GM12878 (cell line): ENCODE measurements around the gene CMA1. TPM values are rescaled to one million over a fixed set of nuclear protein-coding genes. Genes with fewer than 3 reads are reported as not detected.

Experiments used
- ATAC-seq: fragments of 200-7000 bp; cut with Tn5 transposase; 3 replicates; pipeline ENCODE4 v1.9.1; 2020; ENCODE audit warnings: mild to moderate bottlenecking, moderate library complexity
- BruUV-seq: library from RNA; stranded (reverse); fragments of 400-500 nt; replicated peaks from 2 replicates; lab custom pipeline; 2021; lab: Mats Ljungman, UMichigan
- CTCF ChIA-PET: fragments of 300-600 bp; sonication (Branson Sonifier 250); formaldehyde crosslinking; extraction: SDS; loops from one replicate; lab custom pipeline; 2021; ENCODE audit warnings: inconsistent platforms; lab: Yijun Ruan, JAX
- POLR2A ChIA-PET: fragments of 350-600 bp; formaldehyde crosslinking; extraction: SDS; loops from one replicate; lab custom pipeline; 2021; ENCODE audit warnings: inconsistent platforms; lab: Charles Lee
- RAD21 ChIA-PET: fragments of 300-600 bp; sonication (Branson Sonifier 250); formaldehyde crosslinking; loops from one replicate; lab custom pipeline; 2023; ENCODE audit warnings: antibody characterized with exemption; ENCODE audit not compliant: unreplicated experiment; lab: Charles Lee
- SMC1A ChIA-PET: fragments of 300-600 bp; sonication (Branson Sonifier 250); formaldehyde crosslinking; loops from one replicate; lab custom pipeline; 2023; ENCODE audit not compliant: unreplicated experiment, uncharacterized antibody; lab: Charles Lee
- DNase-seq: peaks from one replicate; pipeline ENCODE4 v3.0.0-alpha.2; 2011; ENCODE audit warnings: low read depth, low spot score
- FAIRE-seq: peaks from 3 replicates; lab custom pipeline; 2011; peaks lifted over from hg19 to GRCh38; lab: Jason Lieb, UNC
- H2AFZ ChIP-seq: 2 replicates; pipeline ENCODE4 v1.6.0; 2011; ENCODE audit warnings: low read depth, low read length, control low read depth; ENCODE audit not compliant: control insufficient read depth
- H3K27ac ChIP-seq: 2 replicates; pipeline ENCODE4 v1.5.1; 2011; ENCODE audit warnings: control low read depth; ENCODE audit not compliant: control insufficient read depth, insufficient read depth
- H3K27me3 ChIP-seq, 2 experiments: replicated peaks in 1 of 2; 2 replicates each; pipeline versions ENCODE4 v1.6.0 to v1.6.1; 2011; ENCODE audit warnings: low read length in 1 of 2; ENCODE audit not compliant: control insufficient read depth in 2 of 2, insufficient read depth in 2 of 2
- H3K36me3 ChIP-seq, 2 experiments: 2 replicates each; pipeline ENCODE4 v1.5.1; 2011; ENCODE audit warnings: low read length in 1 of 2; ENCODE audit not compliant: control insufficient read depth in 2 of 2, insufficient read depth in 2 of 2
- H3K4me1 ChIP-seq: 2 replicates; pipeline ENCODE4 v1.6.1; 2011; ENCODE audit warnings: mild to moderate bottlenecking, low read length, moderate library complexity, mixed read lengths; ENCODE audit not compliant: control insufficient read depth, insufficient read depth
- H3K4me2 ChIP-seq: 2 replicates; pipeline ENCODE4 v1.6.0; 2011; ENCODE audit warnings: control low read depth; ENCODE audit not compliant: control insufficient read depth, insufficient read depth
- H3K4me3 ChIP-seq: fragments of 200-600 bp; sonication (generic); 2 replicates; pipeline ENCODE4 v1.5.1; 2016
- H3K79me2 ChIP-seq: 2 replicates; pipeline ENCODE4 v1.6.0; 2011; ENCODE audit warnings: low read length; ENCODE audit not compliant: control insufficient read depth, insufficient read depth
- H3K9ac ChIP-seq: 2 replicates; pipeline ENCODE4 v1.8.0; 2011; ENCODE audit warnings: low read length, control low read depth, mixed read lengths; ENCODE audit not compliant: control insufficient read depth, insufficient read depth
- H3K9me3 ChIP-seq: replicated peaks from 3 replicates; pipeline ENCODE4 v1.5.1; 2011; ENCODE audit warnings: mild to moderate bottlenecking, low read length; ENCODE audit not compliant: control insufficient read depth, insufficient read depth
- H4K20me1 ChIP-seq: 2 replicates; pipeline ENCODE4 v1.6.0; 2011; ENCODE audit not compliant: control insufficient read depth, insufficient read depth
- BRCA1 ChIP-seq: IDR thresholded peaks from 2 replicates; pipeline ENCODE4 v1.6.1; 2011; ENCODE audit warnings: low read depth, low read length, improper control_type of control experiment
- MTA3 ChIP-seq: IDR thresholded peaks from 2 replicates; pipeline ENCODE4 v1.6.1; 2012; ENCODE audit warnings: low read length, inconsistent platforms, borderline replicate concordance
- NFXL1 ChIP-seq: fragments of 450-650 bp; IDR thresholded peaks from 2 replicates; pipeline ENCODE4 v1.6.1; 2017; ENCODE audit warnings: antibody characterized with exemption, mild to moderate bottlenecking, borderline replicate concordance
- PAX5 ChIP-seq: IDR thresholded peaks from 2 replicates; pipeline ENCODE4 v1.6.1; 2011; ENCODE audit warnings: low read depth, low read length, borderline replicate concordance
- SIN3A ChIP-seq: IDR thresholded peaks from 2 replicates; pipeline ENCODE4 v1.6.1; 2012; ENCODE audit warnings: low read depth, low read length, improper control_type of control experiment
- SMC3 ChIP-seq: IDR thresholded peaks from 2 replicates; pipeline ENCODE4 v1.6.1; 2011; ENCODE audit warnings: low read length, improper control_type of control experiment, borderline replicate concordance
- SRF ChIP-seq, 2 experiments: IDR thresholded peaks; 2 replicates each; pipeline ENCODE4 v1.6.1; 2011; ENCODE audit warnings: low read depth in 2 of 2, low read length in 2 of 2, mild to moderate bottlenecking in 1 of 2, moderate library complexity in 1 of 2
- TBL1XR1 ChIP-seq: IDR thresholded peaks from 2 replicates; pipeline ENCODE4 v1.6.1; 2012; ENCODE audit warnings: low read depth, low read length, improper control_type of control experiment
- WGBS: methylation state at CpG from one replicate; pipeline ENCODE4 v1.1.6; 2016; ENCODE audit warnings: low lambda C conversion rate; ENCODE audit not compliant: insufficient replicate concordance, insufficient coverage; ENCODE audit errors: missing lambda C conversion rate; 5-methylcytosine and 5-hydroxymethylcytosine counted together
- in situ Hi-C: fragments of 300-500 bp; cut with MboI; formaldehyde crosslinking; loops from 9 replicates; pipeline ENCODE4 v1.14.3; 2018; ENCODE audit warnings: mixed read lengths
- intact Hi-C: fragments of 100-400 bp; cut with micrococcal nuclease; formaldehyde crosslinking; loops from one replicate; pipeline ENCODE4 v1.14.2; 2022; ENCODE audit not compliant: unreplicated experiment
- polyA plus RNA-seq, 11 experiments: library from polyadenylated mRNA; depleted of rRNA in 4 of 11; unstranded in 6 of 11; stranded (reverse) in 5 of 11; fragments of >200 nt; fragmentation: Nextera tagmentation in 4 of 11; fragmentation: Illumina TruSeq in 1 of 11; extraction: Ambion mirVana in 4 of 11; extraction: Trizol in 1 of 11; gene quantifications; 1 replicate in 1 of 11; 2 replicates in 10 of 11; pipeline versions ENCODE4 v1.2.1 to v1.2.3, GENCODE V29; 2011 to 2016; ENCODE audit warnings: inconsistent platforms in 2 of 11, missing spikeins in 2 of 11, low read depth in 1 of 11
- total RNA-seq, 4 experiments: library from RNA; depleted of rRNA in 3 of 4; stranded (reverse); fragments of >200 nt in 3 of 4; fragmentation: Illumina TruSeq in 1 of 4; extraction: Trizol in 1 of 4; gene quantifications; 2 replicates each; pipeline versions ENCODE4 v1.2.1 to v1.2.3, GENCODE V29; 2013 to 2021
- TF ChIP-seq, protein P1 (sequence below), 3 experiments: IDR thresholded peaks in 2 of 3; conservative IDR thresholded peaks in 1 of 3; 2 replicates each; pipeline ENCODE4 v1.5.1; 2011; ENCODE audit warnings: low read depth in 3 of 3, low read length in 3 of 3, mild to moderate bottlenecking in 3 of 3, control low read depth in 2 of 3, moderate library complexity in 2 of 3, inconsistent platforms in 1 of 3, mixed read lengths in 1 of 3; ENCODE audit not compliant: control insufficient read depth in 2 of 3, insufficient read depth in 1 of 3; ENCODE audit errors: extremely low read depth in 1 of 3

Gene CMA1
- total and polyA plus RNA-seq, 10 of the 15 experiments (the other 5 are each of a cell fraction or from before 2014, with no cell fraction given), result not detected

DNA sequence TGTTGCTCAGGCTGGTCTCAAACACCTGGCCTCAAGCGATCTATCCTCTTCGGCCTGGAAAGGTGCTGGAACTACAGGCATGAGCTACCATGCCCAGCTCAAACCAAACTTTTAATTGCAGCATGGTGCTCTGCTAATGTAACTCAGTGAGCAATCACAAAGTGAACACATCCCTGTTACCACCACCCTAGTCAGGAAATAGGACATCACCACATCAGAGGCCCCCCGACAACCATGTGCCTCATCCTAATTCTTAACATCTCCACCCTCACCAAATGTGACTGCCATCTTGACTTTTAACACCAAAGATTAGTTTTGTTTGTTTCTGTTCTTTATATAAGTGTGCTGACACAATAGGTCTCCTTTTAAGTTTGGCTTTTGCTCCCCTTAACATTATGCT is 42.7 kb downstream of the CMA1 start:
- Histone ChIP-seq H2AFZ (no peak overlapping the region), H3K79me2 (no peaks in the 10 kb centered on the region), H3K4me1 (peaks cover 7% of the 10 kb centered on the region), H3K27ac (no peak overlapping the region)
- TF ChIP-seq NFXL1 (no peak), SIN3A (no peak), BRCA1 (no peak), TBL1XR1 (no peak), SRF (IDR thresholded peaks at IDR 0.05; ENCODE audit: low read depth in 2 of 2, low read length in 2 of 2) (no peak), PAX5 (no peak), SMC3 (no peak), MTA3 (no peak)
- TF ChIP-seq, protein P1, sequence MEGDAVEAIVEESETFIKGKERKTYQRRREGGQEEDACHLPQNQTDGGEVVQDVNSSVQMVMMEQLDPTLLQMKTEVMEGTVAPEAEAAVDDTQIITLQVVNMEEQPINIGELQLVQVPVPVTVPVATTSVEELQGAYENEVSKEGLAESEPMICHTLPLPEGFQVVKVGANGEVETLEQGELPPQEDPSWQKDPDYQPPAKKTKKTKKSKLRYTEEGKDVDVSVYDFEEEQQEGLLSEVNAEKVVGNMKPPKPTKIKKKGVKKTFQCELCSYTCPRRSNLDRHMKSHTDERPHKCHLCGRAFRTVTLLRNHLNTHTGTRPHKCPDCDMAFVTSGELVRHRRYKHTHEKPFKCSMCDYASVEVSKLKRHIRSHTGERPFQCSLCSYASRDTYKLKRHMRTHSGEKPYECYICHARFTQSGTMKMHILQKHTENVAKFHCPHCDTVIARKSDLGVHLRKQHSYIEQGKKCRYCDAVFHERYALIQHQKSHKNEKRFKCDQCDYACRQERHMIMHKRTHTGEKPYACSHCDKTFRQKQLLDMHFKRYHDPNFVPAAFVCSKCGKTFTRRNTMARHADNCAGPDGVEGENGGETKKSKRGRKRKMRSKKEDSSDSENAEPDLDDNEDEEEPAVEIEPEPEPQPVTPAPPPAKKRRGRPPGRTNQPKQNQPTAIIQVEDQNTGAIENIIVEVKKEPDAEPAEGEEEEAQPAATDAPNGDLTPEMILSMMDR (IDR thresholded peaks at IDR 0.05 in 2 of 3, conservative IDR thresholded peaks at IDR 0.05 in 1 of 3; ENCODE audit: control insufficient read depth in 2 of 3, extremely low read depth in 1 of 3, insufficient read depth in 1 of 3, low read depth in 3 of 3, low read length in 3 of 3), result no peak
- TF ChIP-seq, all 136 proteins: peak for 0
- SMC1A ChIA-PET, result no interaction called here
- Histone ChIP-seq H4K20me1 (no peaks in the 10 kb centered on the region), H3K9ac (no peak overlapping the region), H3K27me3 (no peaks in the 10 kb centered on the region), H3K4me2 (no peak overlapping the region), H3K36me3 (no peaks in the 10 kb centered on the region), H3K4me3 (no peak overlapping the region), H3K9me3 (no peaks in the 10 kb centered on the region)
- BruUV-seq, result no TSS peak
- in situ Hi-C loops (no loop called here), intact Hi-C loops (no loop called here)
- no peak for ATAC-seq
- POLR2A ChIA-PET, result no interaction called here
- CTCF ChIA-PET, result no interaction called here
- DNase-seq, result no peak
- FAIRE-seq, result peak; percentile 83
- 97% methylated on average over 3 of the region's 3 CpGs for WGBS
- RAD21 ChIA-PET, result no interaction called here
